Heart right ventricle (tissue), 16 donors: ENCODE data around the gene PROK1. TPM values are rescaled to one million over a fixed set of nuclear protein-coding genes. Genes with fewer than 3 reads are reported as not detected.

ENCODE experiments used
- ATAC-seq, 8 donors: fragments of 200-7000 bp; cut with Tn5 transposase; one replicate each; pipeline ENCODE4 v1.9.1; 2020; ENCODE audit warnings: mild to moderate bottlenecking in 8 of 8, moderate library complexity in 8 of 8, moderate number of reproducible peaks in 1 of 8
- DNase-seq, 2 donors: peaks; one replicate each; pipeline ENCODE4 v3.0.0-alpha.2; 2020
- H3K27ac ChIP-seq, 10 donors: fragments of 200-600 bp; sonication (generic) in 2 of 10; one replicate each; pipeline versions ENCODE4 v1.5.0 to v1.8.0; 2020 to 2022; ENCODE audit warnings: mild to moderate bottlenecking in 3 of 10
- H3K27me3 ChIP-seq, 7 donors: fragments of 200-600 bp; one replicate each; pipeline ENCODE4 v1.8.0; 2021 to 2022; ENCODE audit warnings: mild to moderate bottlenecking in 2 of 7
- H3K36me3 ChIP-seq, 9 donors: fragments of 200-600 bp; sonication (generic) in 1 of 9; one replicate each; pipeline versions ENCODE4 v1.5.0 to v1.8.0; 2020 to 2022; ENCODE audit warnings: mild to moderate bottlenecking in 2 of 9
- H3K4me1 ChIP-seq, 9 donors: fragments of 200-600 bp; sonication (generic) in 1 of 9; one replicate each; pipeline versions ENCODE4 v1.5.0 to v1.8.0; 2020 to 2022; ENCODE audit warnings: mild to moderate bottlenecking in 4 of 9
- H3K4me3 ChIP-seq, 10 donors: fragments of 200-600 bp; sonication (generic) in 2 of 10; one replicate each; pipeline versions ENCODE4 v1.5.0 to v1.8.0; 2020 to 2022; ENCODE audit warnings: mild to moderate bottlenecking in 7 of 10, moderate library complexity in 2 of 10
- H3K9me3 ChIP-seq, 11 donors: fragments of 200-600 bp in 10 of 11; sonication (generic) in 2 of 11; one replicate each; pipeline versions ENCODE4 v1.5.0 to v1.8.0; 2013 to 2022; ENCODE audit warnings: mild to moderate bottlenecking in 2 of 11, control low read depth in 1 of 11, moderate library complexity in 1 of 11
- WGBS, 2 donors: extraction: QIAGEN DNeasy Blood & Tissue Kit; methylation state at CpG; one replicate each; pipeline ENCODE4 v1.1.7; 2013; ENCODE audit warnings: inconsistent platforms in 1 of 2; 5-methylcytosine and 5-hydroxymethylcytosine counted together
- intact Hi-C, 10 donors: fragments of 100-400 bp; cut with DNase I; formaldehyde crosslinking; loops; one replicate each; pipeline versions ENCODE4 v1.11.1 to v1.14.2; 2022
- polyA plus RNA-seq, 2 donors: library from polyadenylated mRNA; stranded (reverse); fragments of 200-250 nt; gene quantifications; one replicate each; pipeline ENCODE4 v1.2.3, GENCODE V29; 2013
- total RNA-seq, 10 donors: library from RNA; stranded (reverse); fragmentation: NEBNext Ultra II Directional in 3 of 10; extraction: Animal tissue kit (Norgen Biotek cat#: 25700) in 3 of 10; gene quantifications; one replicate each; pipeline versions ENCODE4 v1.2.1 to v1.2.4, GENCODE V29; 2021 to 2023
- TF ChIP-seq, protein P1 (sequence below), 9 donors: fragments of 200-600 bp; sonication (generic) in 2 of 9; IDR thresholded peaks; one replicate each; pipeline versions ENCODE4 v1.5.0 to v1.8.0; 2021 to 2022; ENCODE audit warnings: antibody characterized with exemption in 9 of 9, mild to moderate bottlenecking in 5 of 9, moderate library complexity in 1 of 9
- donor health status: Arrhythmogenic right ventricular cardiomyopathy.
- donor health status: ischemic (EF 13 %, LVEDD 7.1; RV severe dilation, severe dysfunction).
- donor health status: healthy with polysubstance abuse.
- donor health status: DM: no; HTN: yes; CAD: no.
- donor health status: DM: no; HTN: no; CAD: no.
- donor health status: ischemic (EF 25% LVEDD 6.9; RV normal size, moderate dysfunction).
- donor health status: ischemic (EF 25% LVEDD 5.7; RV mildly dilated, moderate dysfunction).
- donor health status: healthy.
- donor health status: DM: yes; HTN: yes; CAD: no.
- donor health status: Ischemic cardiomyopathy.
- donor health status: ischemic (EF 35%, LVEDD 5.7; RV mildly dilated, moderate dysfunction).
- donor health status: nonischemic (EF 11% LVEDD 7.7; RV severe dilation, severe dysfunction).
- donor health status: DM: yes; HTN: yes; CAD: no.
- donor health status: PGD.
- donor health status: ischemic (EF 29% LVEDD 5.4; RV normal size, mild dysfunction).
- donor health status: nonischemic (EF 23%, LVEDD 6.1; RV moderate dilation, normal function).

PROK1 gene
- total and polyA plus RNA-seq, 12 donors, result 0.07 to 6.8 (median 0.29) TPM; not detected in 5

DNA sequence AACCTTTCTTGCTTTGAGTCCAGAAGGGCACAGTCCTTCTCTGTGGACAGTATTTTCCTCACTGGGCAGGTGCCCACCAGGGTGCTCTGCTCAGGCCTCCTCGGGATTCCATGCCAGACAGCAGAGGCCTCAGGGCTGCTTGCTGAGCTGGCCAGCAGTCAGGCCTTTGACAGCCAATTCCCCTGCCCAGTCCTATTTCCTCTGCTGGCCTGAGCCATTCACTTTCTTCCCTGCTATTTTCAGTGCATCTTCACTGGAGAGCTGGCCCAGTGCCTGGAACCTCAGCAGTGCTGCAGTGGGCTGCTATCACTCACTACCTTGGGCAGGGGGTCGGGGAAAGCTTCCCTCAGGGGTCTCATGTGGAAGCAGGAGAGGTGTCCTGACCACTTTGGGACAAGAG lies 34.8 kb downstream of the PROK1 start:
- no peaks in the 10 kb centered on the region for H3K36me3 ChIP-seq
- 22 to 23% methylated on average over 2 of the region's 2 CpGs for WGBS, 2 donors
- ATAC-seq (peak; percentile 12 to 80 (median 34)), DNase-seq (peak; percentile 15 to 30)
- no peaks in the 10 kb centered on the region for H3K9me3 ChIP-seq
- intact Hi-C loops, result loop anchor here in 1 of 10 donors (10.0 kb wide), 1 partner anchor 171 kb away; no protein-coding TSS in a partner anchor
- TF ChIP-seq, protein P1, sequence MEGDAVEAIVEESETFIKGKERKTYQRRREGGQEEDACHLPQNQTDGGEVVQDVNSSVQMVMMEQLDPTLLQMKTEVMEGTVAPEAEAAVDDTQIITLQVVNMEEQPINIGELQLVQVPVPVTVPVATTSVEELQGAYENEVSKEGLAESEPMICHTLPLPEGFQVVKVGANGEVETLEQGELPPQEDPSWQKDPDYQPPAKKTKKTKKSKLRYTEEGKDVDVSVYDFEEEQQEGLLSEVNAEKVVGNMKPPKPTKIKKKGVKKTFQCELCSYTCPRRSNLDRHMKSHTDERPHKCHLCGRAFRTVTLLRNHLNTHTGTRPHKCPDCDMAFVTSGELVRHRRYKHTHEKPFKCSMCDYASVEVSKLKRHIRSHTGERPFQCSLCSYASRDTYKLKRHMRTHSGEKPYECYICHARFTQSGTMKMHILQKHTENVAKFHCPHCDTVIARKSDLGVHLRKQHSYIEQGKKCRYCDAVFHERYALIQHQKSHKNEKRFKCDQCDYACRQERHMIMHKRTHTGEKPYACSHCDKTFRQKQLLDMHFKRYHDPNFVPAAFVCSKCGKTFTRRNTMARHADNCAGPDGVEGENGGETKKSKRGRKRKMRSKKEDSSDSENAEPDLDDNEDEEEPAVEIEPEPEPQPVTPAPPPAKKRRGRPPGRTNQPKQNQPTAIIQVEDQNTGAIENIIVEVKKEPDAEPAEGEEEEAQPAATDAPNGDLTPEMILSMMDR (IDR thresholded peaks at IDR 0.05), result no peak
- peaks cover 0 to 26% (median 10%) of the 10 kb centered on the region in 9 donors for H3K4me1 ChIP-seq
- peaks cover 0 to 12% (median 0%) of the 10 kb centered on the region in 7 donors for H3K27me3 ChIP-seq
- H3K4me3 ChIP-seq, result no peak overlapping the region
- no peak overlapping the region for H3K27ac ChIP-seq

DNA sequence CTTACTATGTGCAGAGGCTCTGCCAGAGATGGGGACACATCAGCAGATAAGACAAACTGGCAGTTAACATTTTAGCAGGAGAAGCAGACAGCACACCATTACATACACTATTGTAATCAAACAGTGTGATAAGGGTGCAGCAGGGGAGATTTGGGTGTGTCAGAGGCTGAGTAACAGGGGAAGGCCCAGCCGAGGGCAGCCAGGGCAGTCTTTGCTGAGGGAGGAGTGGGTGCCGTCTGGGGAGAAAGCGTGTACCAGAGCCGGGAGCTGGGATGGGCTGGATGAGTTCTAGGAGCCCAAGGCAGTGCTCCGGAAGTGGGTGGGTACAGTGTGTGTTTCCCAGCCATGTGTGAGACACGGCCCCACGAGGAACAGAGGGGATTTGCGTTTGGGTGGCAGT lies 36.8 kb downstream of the PROK1 start:
- H3K36me3 ChIP-seq, result no peaks in the 10 kb centered on the region
- TF ChIP-seq, protein P1 (IDR thresholded peaks at IDR 0.05), result no peak
- no peaks in the 10 kb centered on the region for H3K9me3 ChIP-seq
- H3K4me1 ChIP-seq, result peaks cover 0 to 14% (median under 1%) of the 10 kb centered on the region in 9 donors
- H3K27me3 ChIP-seq, result peaks cover 0 to 12% (median 0%) of the 10 kb centered on the region in 7 donors
- ATAC-seq (no peak), DNase-seq (no peak)
- H3K4me3 ChIP-seq, result no peak overlapping the region
- intact Hi-C loops, result loop anchor here in 1 of 10 donors (10.0 kb wide), 1 partner anchor 173 kb away; no protein-coding TSS in a partner anchor
- 42 to 59% methylated on average over 8 of the region's 8 CpGs for WGBS, 2 donors
- H3K27ac ChIP-seq, result no peak overlapping the region

DNA sequence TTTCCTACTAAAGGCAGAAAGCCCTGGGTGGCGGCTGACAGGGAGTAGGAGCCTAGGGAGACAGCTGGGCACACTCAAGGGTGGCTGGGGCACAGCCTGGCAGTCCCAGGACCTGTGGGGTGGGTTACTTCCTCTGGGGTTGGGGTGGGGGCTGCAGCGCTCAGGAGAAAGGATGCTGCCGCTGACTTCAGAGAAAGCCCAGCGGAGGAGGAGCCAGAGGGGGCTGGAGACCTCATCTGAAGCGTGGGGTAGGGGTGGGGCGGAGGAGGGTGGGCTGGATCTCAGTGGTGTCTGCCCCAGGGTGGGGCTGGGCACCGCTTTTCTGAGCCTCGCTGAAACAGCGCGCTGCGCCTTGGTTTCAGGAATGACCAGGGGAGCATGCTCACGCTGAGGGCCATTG lies 37.2 kb downstream of the PROK1 start:
- intact Hi-C loops, result loop anchor here in 1 of 10 donors (10.0 kb wide), 1 partner anchor 173 kb away; no protein-coding TSS in a partner anchor
- H3K9me3 ChIP-seq, result no peaks in the 10 kb centered on the region
- DNase-seq (no peak), ATAC-seq (no peak)
- no peak overlapping the region for H3K27ac ChIP-seq
- peaks cover 0 to 12% (median 0%) of the 10 kb centered on the region in 9 donors for H3K4me1 ChIP-seq
- TF ChIP-seq, protein P1 (IDR thresholded peaks at IDR 0.05), result no peak
- H3K27me3 ChIP-seq, result peaks cover 0 to 12% (median 0%) of the 10 kb centered on the region in 7 donors
- H3K36me3 ChIP-seq, result no peaks in the 10 kb centered on the region
- 72 to 84% methylated on average over 12 of the region's 12 CpGs for WGBS, 2 donors
- no peak overlapping the region for H3K4me3 ChIP-seq

DNA sequence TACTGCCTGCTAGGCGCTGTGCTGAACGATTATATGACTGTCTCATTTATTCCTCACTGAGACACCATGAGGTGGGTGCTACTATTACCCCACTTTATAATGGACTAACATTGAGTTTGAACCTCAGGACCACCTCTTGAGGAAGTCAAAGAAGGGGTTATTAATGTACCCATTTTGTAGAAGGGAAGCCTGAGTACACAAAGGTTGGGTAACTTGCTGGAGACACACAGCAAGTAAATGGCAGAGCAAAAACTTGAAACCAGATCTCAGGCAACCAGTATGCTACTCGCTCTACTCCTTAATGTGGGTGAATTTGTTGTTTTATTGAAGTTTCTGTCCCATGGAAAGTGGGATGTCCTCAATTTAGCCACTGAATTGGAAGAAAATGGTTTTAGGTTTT lies 37.9 kb downstream of the PROK1 start:
- 61 to 66% methylated on average over 3 of the region's 3 CpGs for WGBS, 2 donors
- Histone ChIP-seq H3K9me3 (no peaks in the 10 kb centered on the region), H3K27ac (no peak overlapping the region), H3K4me1 (peaks cover 0 to 12% (median 0%) of the 10 kb centered on the region in 9 donors), H3K27me3 (peaks cover 0 to 8% (median 0%) of the 10 kb centered on the region in 7 donors), H3K36me3 (no peaks in the 10 kb centered on the region), H3K4me3 (no peak overlapping the region)
- no peak for ATAC-seq
- TF ChIP-seq, protein P1 (IDR thresholded peaks at IDR 0.05), result no peak
- intact Hi-C loops, result loop anchor here in 1 of 10 donors (10.0 kb wide), 1 partner anchor 174 kb away; no protein-coding TSS in a partner anchor
- DNase-seq, result no peak
